DOHH2 (cell line): ENCODE results near the gene TBL1XR1.

ENCODE experiments used
- H3F3A ChIP-seq: fragments of 200-600 bp; sonication (generic), shearing (Covaris generic); 2 replicates; pipeline ENCODE4 v1.6.0; 2016; ENCODE audit warnings: antibody characterized with exemption, mild to moderate bottlenecking; ENCODE audit not compliant: control insufficient read depth, insufficient read depth
- H3K27ac ChIP-seq: fragments of 200-600 bp; sonication (generic); 2 replicates; pipeline ENCODE4 v1.5.1; 2014; ENCODE audit warnings: low read depth, mild to moderate bottlenecking, low read length, moderate library complexity
- H3K27me3 ChIP-seq: fragments of 200-600 bp; sonication (generic); 2 replicates; pipeline ENCODE4 v1.6.1; 2014; ENCODE audit warnings: mild to moderate bottlenecking, low read length, mixed read lengths; ENCODE audit not compliant: control insufficient read depth
- H3K36me3 ChIP-seq: fragments of 200-600 bp; sonication (generic); 2 replicates; pipeline ENCODE4 v1.6.1; 2014; ENCODE audit warnings: mild to moderate bottlenecking, low read length, moderate library complexity, mixed read lengths; ENCODE audit not compliant: control insufficient read depth
- H3K4me1 ChIP-seq: fragments of 200-600 bp; sonication (generic); 2 replicates; pipeline ENCODE4 v1.6.1; 2014; ENCODE audit warnings: mild to moderate bottlenecking, low read length, mixed read lengths; ENCODE audit not compliant: control insufficient read depth
- H3K4me2 ChIP-seq: fragments of 200-600 bp; sonication (generic); 2 replicates; pipeline ENCODE4 v1.6.0; 2014; ENCODE audit warnings: mild to moderate bottlenecking, low read length, moderate library complexity
- H3K4me3 ChIP-seq: fragments of 200-600 bp; sonication (generic); 2 replicates; pipeline ENCODE4 v1.5.1; 2014; ENCODE audit warnings: mild to moderate bottlenecking, low read length, mixed read lengths
- H3K79me2 ChIP-seq: fragments of 200-600 bp; sonication (generic); 2 replicates; pipeline ENCODE4 v1.6.1; 2014; ENCODE audit warnings: mild to moderate bottlenecking, low read length, mixed read lengths; ENCODE audit not compliant: control insufficient read depth
- H3K9me2 ChIP-seq: fragments of 200-600 bp; sonication (generic); replicated peaks from 2 replicates; pipeline ENCODE4 v1.6.1; 2014; ENCODE audit warnings: mild to moderate bottlenecking, low read length, mixed read lengths; ENCODE audit not compliant: control insufficient read depth
- H3K9me3 ChIP-seq: fragments of 200-600 bp; sonication (generic); 2 replicates; pipeline ENCODE4 v1.6.1; 2014; ENCODE audit warnings: antibody characterized with exemption, low read length, mixed read lengths; ENCODE audit not compliant: control insufficient read depth, insufficient read depth
- H4K20me1 ChIP-seq: fragments of 200-600 bp; sonication (generic); 2 replicates; pipeline ENCODE4 v1.6.0; 2014; ENCODE audit warnings: low read depth, mild to moderate bottlenecking, antibody characterized with exemption, low read length, moderate library complexity; ENCODE audit not compliant: control insufficient read depth, insufficient read depth
- CTCF ChIP-seq: fragments of 200-600 bp; sonication (generic); IDR thresholded peaks from one replicate; pipeline ENCODE4 v1.5.1; 2014; ENCODE audit warnings: antibody characterized with exemption, mild to moderate bottlenecking, low read depth, low read length; ENCODE audit not compliant: poor library complexity, severe bottlenecking
- EZH2phosphoT487 ChIP-seq: fragments of 200-600 bp; sonication (generic); IDR thresholded peaks from 2 replicates; pipeline ENCODE4 v1.6.1; 2017; ENCODE audit warnings: borderline replicate concordance, mild to moderate bottlenecking, antibody characterized with exemption, low read length, moderate library complexity, mixed read lengths

TBL1XR1 gene

DNA sequence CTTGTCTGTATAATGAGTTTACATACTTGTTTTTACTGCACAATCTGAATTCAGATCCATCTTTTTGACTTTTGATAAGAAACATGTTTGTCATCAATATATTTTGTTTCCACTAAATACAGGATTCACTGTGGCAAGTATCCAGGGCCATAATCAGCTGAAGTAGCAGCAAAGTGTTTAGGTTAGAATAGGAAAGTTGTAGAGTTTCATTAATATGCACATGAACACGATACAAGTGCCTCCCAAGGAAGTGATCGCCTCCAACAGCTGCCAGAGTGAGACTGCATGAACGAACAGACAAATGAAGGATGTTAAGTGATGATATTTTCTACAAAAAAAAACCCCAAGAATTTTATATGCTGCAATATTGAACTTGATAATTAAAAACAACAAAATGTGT is 204.3 kb downstream of the TBL1XR1 start:
- H3K4me2 ChIP-seq: no peak overlapping the region
- no peaks in the 10 kb centered on the region for H3K79me2 ChIP-seq
- no peak overlapping the region for H3K27ac ChIP-seq
- H3K4me3 ChIP-seq: no peak overlapping the region
- no peaks in the 10 kb centered on the region for H3K9me3 ChIP-seq
- no peaks in the 10 kb centered on the region for H3F3A ChIP-seq
- no peaks in the 10 kb centered on the region for H3K27me3 ChIP-seq
- TF ChIP-seq EZH2phosphoT487 (no peak), CTCF (no peak)
- no peaks in the 10 kb centered on the region for H4K20me1 ChIP-seq
- no peaks in the 10 kb centered on the region for H3K36me3 ChIP-seq
- H3K9me2 ChIP-seq: no peaks in the 10 kb centered on the region
- H3K4me1 ChIP-seq: no peaks in the 10 kb centered on the region

- H3K9me3 ChIP-seq: no peaks in the 10 kb centered on the region
- no peaks in the 10 kb centered on the region for H3K27me3 ChIP-seq
- H3K9me2 ChIP-seq: no peaks in the 10 kb centered on the region
- no peak overlapping the region for H3K27ac ChIP-seq
- TF ChIP-seq EZH2phosphoT487 (no peak), CTCF (no peak)
- no peaks in the 10 kb centered on the region for H4K20me1 ChIP-seq
- H3K4me2 ChIP-seq: no peak overlapping the region
- no peak overlapping the region for H3K4me3 ChIP-seq
- H3K36me3 ChIP-seq: no peaks in the 10 kb centered on the region
- no peaks in the 10 kb centered on the region for H3K79me2 ChIP-seq
- H3K4me1 ChIP-seq: no peaks in the 10 kb centered on the region
- H3F3A ChIP-seq: no peaks in the 10 kb centered on the region
Observed at GRCh38 chr3:176992565-176992964, 204.7 kb downstream of the TBL1XR1 start.

GRCh38 chr3:176988795-176989194 is 208.5 kb downstream of the TBL1XR1 start:
- Histone ChIP-seq H3K36me3 (no peaks in the 10 kb centered on the region), H3K9me2 (no peaks in the 10 kb centered on the region), H3K4me2 (no peak overlapping the region), H3F3A (no peaks in the 10 kb centered on the region), H3K27me3 (no peaks in the 10 kb centered on the region), H3K4me3 (no peak overlapping the region), H3K4me1 (no peaks in the 10 kb centered on the region), H3K79me2 (no peaks in the 10 kb centered on the region), H3K9me3 (no peaks in the 10 kb centered on the region), H4K20me1 (no peaks in the 10 kb centered on the region), H3K27ac (no peak overlapping the region)
- TF ChIP-seq EZH2phosphoT487: no peak
- TF ChIP-seq CTCF: no peak
